Measurements from ENCODE around the gene CHRDL1.

CHRDL1 gene

GRCh38 chrX:110732266-110732665, 63.4 kb downstream of the CHRDL1 start:
- ATAC-seq (replicated peaks) (no peak), DNase-seq (no peak)
- Mint-ChIP-seq H3K4me1 (ENCODE audit: low read depth in 2 of 2) (no peaks in the 10 kb centered on the region), H3K27ac (no peak overlapping the region), H3K9me3 (no peaks in the 10 kb centered on the region), H3K36me3 (ENCODE audit: insufficient read depth) (no peaks in the 10 kb centered on the region), H3K27me3 (no peaks in the 10 kb centered on the region), H3K4me3 (no peak overlapping the region)

- Mint-ChIP-seq H3K27me3 (no peaks in the 10 kb centered on the region), H3K4me1 (ENCODE audit: low read depth in 2 of 2) (no peaks in the 10 kb centered on the region), H3K27ac (no peak overlapping the region), H3K4me3 (no peak overlapping the region), H3K9me3 (no peaks in the 10 kb centered on the region), H3K36me3 (ENCODE audit: insufficient read depth) (no peaks in the 10 kb centered on the region)
- no peak for ATAC-seq (replicated peaks)
- DNase-seq, result no peak
These were observed 71.8 kb downstream of the CHRDL1 start for GRCh38 chrX:110723844-110724243.

GRCh38 chrX:110722135-110722534, 73.5 kb downstream of the CHRDL1 start:
- Mint-ChIP-seq H3K9me3 (no peaks in the 10 kb centered on the region), H3K27me3 (no peaks in the 10 kb centered on the region), H3K36me3 (ENCODE audit: insufficient read depth) (no peaks in the 10 kb centered on the region), H3K27ac (no peak overlapping the region), H3K4me1 (ENCODE audit: low read depth in 2 of 2) (no peaks in the 10 kb centered on the region), H3K4me3 (no peak overlapping the region)
- ATAC-seq (replicated peaks) (no peak), DNase-seq (no peak)

DNA sequence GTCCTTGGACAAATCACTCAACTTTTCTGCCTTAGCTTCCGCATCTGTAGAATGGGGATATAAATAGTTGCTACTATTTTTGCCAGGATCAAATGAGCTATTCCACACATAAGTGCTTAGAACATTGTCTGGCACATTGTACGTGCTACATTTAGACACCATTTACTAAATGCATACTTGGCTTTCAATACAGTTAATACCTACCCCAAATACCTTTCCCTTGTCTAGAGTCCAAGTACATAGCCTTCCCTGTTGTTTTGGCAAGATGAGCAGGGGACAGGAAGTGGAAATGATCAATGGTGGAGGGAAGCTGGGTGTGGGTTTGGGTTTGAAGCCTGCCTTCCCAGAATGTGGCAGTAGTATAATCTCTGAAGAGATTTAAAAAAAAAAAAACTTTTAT, 82.0 kb downstream of the CHRDL1 start:
- H3K36me3 Mint-ChIP-seq (ENCODE audit: insufficient read depth), result no peaks in the 10 kb centered on the region
- H3K4me3 Mint-ChIP-seq, result no peak overlapping the region
- no peaks in the 10 kb centered on the region for H3K9me3 Mint-ChIP-seq
- no peak for ATAC-seq (replicated peaks)
- no peak overlapping the region for H3K27ac Mint-ChIP-seq
- no peak for DNase-seq
- H3K27me3 Mint-ChIP-seq, result no peaks in the 10 kb centered on the region
- H3K4me1 Mint-ChIP-seq (ENCODE audit: low read depth in 2 of 2), result no peaks in the 10 kb centered on the region

DNA sequence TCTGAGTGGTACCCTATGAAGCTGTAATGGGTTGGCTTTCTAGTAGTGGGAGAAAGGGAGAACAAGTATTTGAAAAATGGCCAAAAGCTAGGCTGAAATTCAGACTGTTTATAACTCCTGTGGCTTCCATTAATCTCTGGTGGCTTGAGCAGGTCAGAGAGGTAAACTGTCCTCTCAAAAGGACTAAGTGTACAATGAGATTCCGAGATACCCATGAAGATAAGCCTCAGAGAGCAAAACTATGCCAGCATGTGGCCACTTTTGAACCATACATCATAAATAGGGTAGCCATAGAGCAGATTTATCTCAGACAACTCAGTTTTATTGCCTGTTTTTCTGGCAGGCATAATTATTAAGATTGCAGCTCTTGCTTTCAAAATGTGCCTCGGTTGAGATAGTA, 89.2 kb downstream of the CHRDL1 start:
- Mint-ChIP-seq H3K9me3 (no peaks in the 10 kb centered on the region), H3K27ac (no peak overlapping the region), H3K4me1 (ENCODE audit: low read depth in 2 of 2) (no peaks in the 10 kb centered on the region), H3K36me3 (ENCODE audit: insufficient read depth) (no peaks in the 10 kb centered on the region), H3K27me3 (no peaks in the 10 kb centered on the region), H3K4me3 (no peak overlapping the region)
- ATAC-seq (replicated peaks) (no peak), DNase-seq (no peak)

DNA sequence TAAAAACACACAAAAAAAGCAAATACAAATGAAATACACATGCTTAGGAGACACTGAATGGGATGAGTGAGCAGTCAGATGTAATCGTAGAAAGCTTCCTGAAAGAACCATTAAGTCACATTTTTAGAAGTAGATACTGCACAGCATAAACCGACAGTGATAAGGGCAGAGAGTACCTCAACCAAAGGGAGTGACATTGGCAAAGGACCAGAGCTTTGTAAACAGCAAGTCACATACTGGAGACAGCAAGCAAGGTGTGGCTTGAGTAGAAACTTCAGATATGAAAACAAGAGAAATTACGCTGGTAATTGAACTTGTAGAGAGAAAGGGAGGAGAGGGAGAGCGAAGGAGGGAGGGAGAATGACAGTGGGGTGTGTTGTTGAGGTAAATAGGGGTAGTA, 92.0 kb downstream of the CHRDL1 start:
- Mint-ChIP-seq H3K4me1 (ENCODE audit: low read depth in 2 of 2) (no peaks in the 10 kb centered on the region), H3K36me3 (ENCODE audit: insufficient read depth) (no peaks in the 10 kb centered on the region), H3K4me3 (no peak overlapping the region), H3K27me3 (no peaks in the 10 kb centered on the region), H3K9me3 (no peaks in the 10 kb centered on the region), H3K27ac (no peak overlapping the region)
- ATAC-seq (replicated peaks) (no peak), DNase-seq (no peak)

- no peaks in the 10 kb centered on the region for H3K36me3 Mint-ChIP-seq (ENCODE audit: insufficient read depth)
- H3K27me3 Mint-ChIP-seq, result no peaks in the 10 kb centered on the region
- no peaks in the 10 kb centered on the region for H3K4me1 Mint-ChIP-seq (ENCODE audit: low read depth in 2 of 2)
- no peak for ATAC-seq (replicated peaks)
- H3K9me3 Mint-ChIP-seq, result no peaks in the 10 kb centered on the region
- DNase-seq, result no peak
- no peak overlapping the region for H3K4me3 Mint-ChIP-seq
- no peak overlapping the region for H3K27ac Mint-ChIP-seq
These were observed 96.5 kb downstream of the CHRDL1 start for GRCh38 chrX:110699109-110699508.

GRCh38 chrX:110698696-110699095, 96.9 kb downstream of the CHRDL1 start:
- Mint-ChIP-seq H3K9me3 (no peaks in the 10 kb centered on the region), H3K4me3 (no peak overlapping the region), H3K27me3 (no peaks in the 10 kb centered on the region), H3K4me1 (ENCODE audit: low read depth in 2 of 2) (no peaks in the 10 kb centered on the region), H3K27ac (no peak overlapping the region), H3K36me3 (ENCODE audit: insufficient read depth) (no peaks in the 10 kb centered on the region)
- no peak for ATAC-seq (replicated peaks)
- no peak for DNase-seq

- no peaks in the 10 kb centered on the region for H3K4me1 Mint-ChIP-seq (ENCODE audit: low read depth in 2 of 2)
- no peak overlapping the region for H3K27ac Mint-ChIP-seq
- no peak overlapping the region for H3K4me3 Mint-ChIP-seq
- ATAC-seq (replicated peaks) (no peak), DNase-seq (no peak)
- H3K27me3 Mint-ChIP-seq, result no peaks in the 10 kb centered on the region
- H3K36me3 Mint-ChIP-seq (ENCODE audit: insufficient read depth), result no peaks in the 10 kb centered on the region
- no peaks in the 10 kb centered on the region for H3K9me3 Mint-ChIP-seq
These were observed 102.8 kb downstream of the CHRDL1 start for GRCh38 chrX:110692866-110693265.

DNA sequence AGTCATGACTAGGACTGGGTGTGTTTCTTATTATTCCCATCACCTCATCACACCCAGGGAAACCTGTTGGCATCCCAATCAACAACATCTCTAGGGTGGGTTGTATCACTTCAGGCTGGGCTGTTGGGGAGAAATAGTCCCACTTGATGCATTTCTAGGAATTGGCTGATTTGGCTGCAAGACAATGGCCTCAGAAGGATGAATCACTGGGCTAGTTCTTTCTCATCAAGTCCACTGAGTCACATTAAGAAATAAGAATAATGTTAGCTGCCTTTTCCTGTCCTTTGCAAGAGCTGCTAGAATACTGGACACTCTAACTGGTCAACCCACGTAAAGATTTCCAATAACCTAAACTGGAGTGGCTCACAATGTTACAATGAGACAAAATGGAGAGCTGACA, 104.2 kb downstream of the CHRDL1 start:
- Mint-ChIP-seq H3K27ac (no peak overlapping the region), H3K4me3 (no peak overlapping the region), H3K36me3 (ENCODE audit: insufficient read depth) (no peaks in the 10 kb centered on the region), H3K9me3 (no peaks in the 10 kb centered on the region), H3K27me3 (no peaks in the 10 kb centered on the region), H3K4me1 (ENCODE audit: low read depth in 2 of 2) (no peaks in the 10 kb centered on the region)
- ATAC-seq (replicated peaks), result no peak
- DNase-seq, result no peak

DNA sequence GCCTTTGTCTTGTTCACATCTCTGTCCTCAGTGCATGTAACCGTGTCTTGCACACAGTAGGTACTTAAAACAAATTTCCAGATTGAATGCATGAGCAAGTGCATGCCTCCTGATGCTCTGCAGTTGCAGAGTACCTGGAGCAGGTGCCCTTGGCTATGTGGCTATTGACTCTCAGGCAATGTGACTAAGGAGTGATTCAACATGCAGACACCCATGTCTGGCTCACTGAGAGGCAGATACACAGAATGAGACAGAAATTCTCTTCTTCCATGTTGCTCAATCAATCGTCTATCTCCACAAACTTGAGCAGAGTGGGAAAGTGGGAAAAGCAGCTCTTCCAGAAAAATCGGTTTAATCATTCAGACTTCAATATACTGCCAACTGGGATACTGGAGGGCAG, 111.0 kb downstream of the CHRDL1 start:
- H3K9me3 Mint-ChIP-seq, result no peaks in the 10 kb centered on the region
- no peak overlapping the region for H3K27ac Mint-ChIP-seq
- H3K4me3 Mint-ChIP-seq, result no peak overlapping the region
- ATAC-seq (replicated peaks), result no peak
- DNase-seq, result no peak
- no peaks in the 10 kb centered on the region for H3K27me3 Mint-ChIP-seq
- H3K4me1 Mint-ChIP-seq (ENCODE audit: low read depth in 2 of 2), result no peaks in the 10 kb centered on the region
- no peaks in the 10 kb centered on the region for H3K36me3 Mint-ChIP-seq (ENCODE audit: insufficient read depth)

GRCh38 chrX:110683925-110684324, 111.7 kb downstream of the CHRDL1 start:
- Mint-ChIP-seq H3K9me3 (no peaks in the 10 kb centered on the region), H3K27me3 (no peaks in the 10 kb centered on the region), H3K4me1 (ENCODE audit: low read depth in 2 of 2) (no peaks in the 10 kb centered on the region), H3K4me3 (no peak overlapping the region), H3K27ac (no peak overlapping the region), H3K36me3 (ENCODE audit: insufficient read depth) (no peaks in the 10 kb centered on the region)
- ATAC-seq (replicated peaks), result no peak
- DNase-seq, result no peak

- no peak overlapping the region for H3K4me3 Mint-ChIP-seq
- no peak for DNase-seq
- H3K9me3 Mint-ChIP-seq, result no peaks in the 10 kb centered on the region
- no peaks in the 10 kb centered on the region for H3K36me3 Mint-ChIP-seq (ENCODE audit: insufficient read depth)
- no peak for ATAC-seq (replicated peaks)
- peaks cover 0 to 4% of the 10 kb centered on the region in 2 donors for H3K27me3 Mint-ChIP-seq
- H3K4me1 Mint-ChIP-seq (ENCODE audit: low read depth in 2 of 2), result no peaks in the 10 kb centered on the region
- H3K27ac Mint-ChIP-seq, result no peak overlapping the region
These were observed 117.0 kb downstream of the CHRDL1 start for GRCh38 chrX:110678591-110678990.

DNA sequence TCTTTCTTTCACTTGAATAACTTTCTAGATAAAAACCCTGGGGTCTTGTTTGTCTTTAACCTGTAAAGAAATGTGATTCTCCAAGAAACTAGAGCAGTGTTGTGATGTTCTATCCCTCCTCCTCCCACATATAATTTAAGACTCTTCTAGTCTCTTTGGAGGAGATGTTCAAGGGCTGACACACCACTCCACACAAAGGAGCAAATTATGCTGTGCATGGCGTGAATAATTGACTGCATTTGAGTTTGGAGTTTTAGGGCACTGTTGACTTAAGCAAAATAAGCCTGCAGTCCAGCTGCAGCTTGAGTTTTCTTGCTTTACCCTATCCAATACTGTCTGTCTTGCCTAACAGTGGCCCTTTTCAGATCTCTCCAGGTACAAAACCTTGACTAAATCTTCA, 119.7 kb downstream of the CHRDL1 start:
- Mint-ChIP-seq H3K9me3 (no peaks in the 10 kb centered on the region), H3K27me3 (peaks cover 0 to 4% of the 10 kb centered on the region in 2 donors), H3K4me1 (ENCODE audit: low read depth in 2 of 2) (no peaks in the 10 kb centered on the region), H3K4me3 (no peak overlapping the region), H3K27ac (no peak overlapping the region), H3K36me3 (ENCODE audit: insufficient read depth) (no peaks in the 10 kb centered on the region)
- ATAC-seq (replicated peaks) (no peak), DNase-seq (no peak)

DNA sequence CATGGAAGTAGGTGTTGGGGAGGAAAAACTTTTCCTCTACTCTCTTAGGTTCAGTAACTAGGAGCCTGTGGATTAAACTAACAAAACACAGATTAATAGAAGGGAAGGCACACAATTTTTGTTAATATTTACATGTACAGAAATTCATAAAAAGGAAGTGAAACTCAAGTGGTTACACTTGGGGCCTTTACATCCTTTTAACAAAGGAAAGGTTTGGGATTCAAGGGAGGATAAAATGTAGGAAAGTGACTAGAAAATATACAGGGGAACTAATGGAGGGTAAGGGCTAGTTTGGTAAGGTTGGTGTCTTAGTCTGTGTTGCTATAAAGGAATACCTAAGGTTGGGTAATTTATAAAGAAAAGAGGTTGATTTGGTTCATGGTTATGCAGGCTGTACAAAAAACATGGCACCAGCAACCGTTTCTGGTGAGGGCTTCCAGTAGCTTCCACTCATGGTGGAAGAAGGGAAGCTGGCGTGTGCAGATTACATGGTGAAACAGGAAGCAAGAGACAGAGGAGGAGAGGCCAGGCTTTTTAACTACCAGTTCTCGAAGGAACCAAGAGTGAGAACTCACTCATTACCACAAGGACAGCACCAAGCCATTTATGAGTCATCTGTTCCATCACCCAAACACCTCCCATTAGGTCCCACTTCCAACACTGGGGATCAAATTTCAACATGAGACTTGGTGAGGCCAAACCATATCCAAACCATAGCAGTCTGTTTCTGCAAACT, 124.4 kb downstream of the CHRDL1 start:
- H3K9me3 Mint-ChIP-seq, result no peaks in the 10 kb centered on the region
- ATAC-seq (replicated peaks), result no peak
- no peaks in the 10 kb centered on the region for H3K36me3 Mint-ChIP-seq (ENCODE audit: insufficient read depth)
- no peak overlapping the region for H3K4me3 Mint-ChIP-seq
- no peak overlapping the region for H3K27ac Mint-ChIP-seq
- no peaks in the 10 kb centered on the region for H3K27me3 Mint-ChIP-seq
- no peak for DNase-seq
- H3K4me1 Mint-ChIP-seq (ENCODE audit: low read depth in 2 of 2), result no peaks in the 10 kb centered on the region

Data from effector memory CD8-positive, alpha-beta T cell (primary cell).